ENCODE results near the gene PPP1R3F.
"Not testable (repeated sequence)": the region's sequence is repeated elsewhere in the genome, so short reads cannot be mapped to it uniquely, and the experiment has no call there.

Gene PPP1R3F

GRCh38 chrX:49322266-49322665, 52.7 kb downstream of the PPP1R3F start:
- not testable (repeated sequence) for DNase-seq

GRCh38 chrX:49323735-49324134, 54.1 kb downstream of the PPP1R3F start:
- DNase-seq, result not testable (repeated sequence)

- DNase-seq, result not testable (repeated sequence)
Measured at GRCh38 chrX:49330421-49330820, 60.8 kb downstream of the PPP1R3F start.

GRCh38 chrX:49331282-49331681, 61.7 kb downstream of the PPP1R3F start, which contains the start of gene GAGE13:
Gene GAGE13, plus strand, starts transcription at chrX:49331582. Its CDS starts 1,156 bp downstream, at chrX:49332738.
- DNase-seq, result not testable (repeated sequence)

- not testable (repeated sequence) for DNase-seq
Measured at GRCh38 chrX:49331841-49332240, 62.2 kb downstream of the PPP1R3F start.

Measured in DMS153 (cell line).